ENCODE data around the gene SH2D7.

DNA sequence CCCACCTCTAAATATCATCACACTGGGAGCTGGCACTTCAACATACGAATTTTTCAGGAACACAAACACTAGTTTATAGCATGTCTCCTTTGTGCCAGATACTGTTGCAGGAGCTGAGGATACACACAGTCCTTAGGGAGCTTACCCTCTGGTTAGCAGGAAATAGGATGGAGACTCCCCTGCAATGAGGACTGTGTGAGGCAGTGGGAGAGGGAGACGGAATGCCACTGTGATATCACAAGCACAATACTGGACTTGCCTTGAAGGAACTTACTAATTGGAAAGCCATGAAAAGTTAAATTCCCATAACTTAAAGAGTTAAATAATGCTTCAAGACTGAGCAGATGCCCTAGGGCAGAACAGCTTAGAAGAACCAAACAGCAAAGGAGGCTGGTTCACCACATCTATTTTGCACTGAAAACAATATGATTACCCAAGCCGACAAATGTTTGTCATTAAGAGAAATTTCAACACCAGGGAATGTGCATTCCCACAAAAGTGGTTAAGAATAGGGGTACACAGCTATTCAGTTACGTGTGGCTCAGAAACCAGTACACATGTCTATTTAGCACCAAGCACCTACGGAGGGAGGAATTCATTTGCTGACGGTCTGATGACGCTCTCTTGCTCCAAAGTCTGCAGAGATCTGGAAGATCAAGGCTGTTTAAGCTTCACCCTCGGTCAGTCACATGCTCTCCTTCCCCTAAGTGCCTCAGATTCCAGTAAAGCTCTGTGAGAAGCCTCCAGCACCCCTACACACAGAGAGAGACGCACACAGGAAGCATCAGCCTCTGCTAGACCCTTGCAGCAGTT, 20.1 kb upstream of the SH2D7 start:
- TF ChIP-seq EZH2 (IDR thresholded peaks at IDR 0.05; ENCODE audit: low read length, unreplicated experiment): no peak
- TF ChIP-seq, protein P1, sequence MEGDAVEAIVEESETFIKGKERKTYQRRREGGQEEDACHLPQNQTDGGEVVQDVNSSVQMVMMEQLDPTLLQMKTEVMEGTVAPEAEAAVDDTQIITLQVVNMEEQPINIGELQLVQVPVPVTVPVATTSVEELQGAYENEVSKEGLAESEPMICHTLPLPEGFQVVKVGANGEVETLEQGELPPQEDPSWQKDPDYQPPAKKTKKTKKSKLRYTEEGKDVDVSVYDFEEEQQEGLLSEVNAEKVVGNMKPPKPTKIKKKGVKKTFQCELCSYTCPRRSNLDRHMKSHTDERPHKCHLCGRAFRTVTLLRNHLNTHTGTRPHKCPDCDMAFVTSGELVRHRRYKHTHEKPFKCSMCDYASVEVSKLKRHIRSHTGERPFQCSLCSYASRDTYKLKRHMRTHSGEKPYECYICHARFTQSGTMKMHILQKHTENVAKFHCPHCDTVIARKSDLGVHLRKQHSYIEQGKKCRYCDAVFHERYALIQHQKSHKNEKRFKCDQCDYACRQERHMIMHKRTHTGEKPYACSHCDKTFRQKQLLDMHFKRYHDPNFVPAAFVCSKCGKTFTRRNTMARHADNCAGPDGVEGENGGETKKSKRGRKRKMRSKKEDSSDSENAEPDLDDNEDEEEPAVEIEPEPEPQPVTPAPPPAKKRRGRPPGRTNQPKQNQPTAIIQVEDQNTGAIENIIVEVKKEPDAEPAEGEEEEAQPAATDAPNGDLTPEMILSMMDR (conservative IDR thresholded peaks at IDR 0.05; ENCODE audit: low read depth, low read length): no peak
